SU-DHL-6 (cell line): ENCODE measurements around the gene GRB14.

Experiments
- EZH2phosphoT487 ChIP-seq: fragments of 200-600 bp; sonication (generic), shearing (Covaris generic); conservative IDR thresholded peaks from 2 replicates; pipeline ENCODE4 v1.6.1; 2018; ENCODE audit warnings: mild to moderate bottlenecking, antibody characterized with exemption, low read length, moderate library complexity, mixed read lengths
- TF ChIP-seq, protein P1 (sequence below): fragments of 200-600 bp; sonication (generic); IDR thresholded peaks from one replicate; pipeline ENCODE4 v1.5.1; 2017; ENCODE audit warnings: antibody characterized with exemption, mild to moderate bottlenecking, low read length, moderate library complexity; ENCODE audit not compliant: insufficient read depth, poor library complexity, severe bottlenecking

DNA sequence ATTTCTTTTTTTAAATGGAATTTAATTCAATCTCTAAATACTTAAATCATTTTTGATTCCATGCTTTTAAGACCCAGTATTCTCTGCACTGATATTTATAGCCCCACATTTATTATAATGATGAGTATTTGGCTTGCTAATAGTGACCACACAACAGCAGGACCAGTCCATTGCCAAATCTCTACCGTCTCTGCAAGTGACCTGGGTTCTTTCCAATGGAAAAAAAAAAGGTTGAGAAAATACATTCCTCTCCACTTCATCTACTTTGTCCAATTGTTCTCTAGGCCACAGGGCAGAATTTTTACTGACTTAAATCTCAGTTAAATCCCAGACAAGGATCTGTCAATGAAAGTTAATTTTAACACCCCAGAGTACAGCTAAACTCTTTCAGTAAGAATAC lies 20.5 kb downstream of the GRB14 start:
- TF ChIP-seq, protein P1, sequence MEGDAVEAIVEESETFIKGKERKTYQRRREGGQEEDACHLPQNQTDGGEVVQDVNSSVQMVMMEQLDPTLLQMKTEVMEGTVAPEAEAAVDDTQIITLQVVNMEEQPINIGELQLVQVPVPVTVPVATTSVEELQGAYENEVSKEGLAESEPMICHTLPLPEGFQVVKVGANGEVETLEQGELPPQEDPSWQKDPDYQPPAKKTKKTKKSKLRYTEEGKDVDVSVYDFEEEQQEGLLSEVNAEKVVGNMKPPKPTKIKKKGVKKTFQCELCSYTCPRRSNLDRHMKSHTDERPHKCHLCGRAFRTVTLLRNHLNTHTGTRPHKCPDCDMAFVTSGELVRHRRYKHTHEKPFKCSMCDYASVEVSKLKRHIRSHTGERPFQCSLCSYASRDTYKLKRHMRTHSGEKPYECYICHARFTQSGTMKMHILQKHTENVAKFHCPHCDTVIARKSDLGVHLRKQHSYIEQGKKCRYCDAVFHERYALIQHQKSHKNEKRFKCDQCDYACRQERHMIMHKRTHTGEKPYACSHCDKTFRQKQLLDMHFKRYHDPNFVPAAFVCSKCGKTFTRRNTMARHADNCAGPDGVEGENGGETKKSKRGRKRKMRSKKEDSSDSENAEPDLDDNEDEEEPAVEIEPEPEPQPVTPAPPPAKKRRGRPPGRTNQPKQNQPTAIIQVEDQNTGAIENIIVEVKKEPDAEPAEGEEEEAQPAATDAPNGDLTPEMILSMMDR: no peak
- no peak for TF ChIP-seq EZH2phosphoT487
